Stimulated activated naive CD8-positive, alpha-beta T cell treated with anti-CD3 and anti-CD28 coated beads, Interleukin-15, Interleukin-2, amounts not matched to agents 100 ng/mL and 50 ng/mL, for 24 hours (primary cell): Measurements from ENCODE around the gene ASMTL.
A peak's percentile ranks its signal among the peaks of the same experiment; 100 is the strongest.
"Not testable (repeated sequence)": the region's sequence is repeated elsewhere in the genome, so short reads cannot be mapped to it uniquely, and the experiment has no call there.

Source experiments
- H3K27ac Mint-ChIP-seq: one replicate; pipeline ENCODE4 v1.8.0; 2021; ENCODE audit warnings: mild to moderate bottlenecking, mixed read lengths
- H3K27me3 Mint-ChIP-seq: one replicate; pipeline ENCODE4 v1.8.0; 2021; ENCODE audit warnings: mixed read lengths
- H3K36me3 Mint-ChIP-seq: one replicate; pipeline ENCODE4 v1.8.0; 2021; ENCODE audit warnings: low read depth, mixed read lengths
- H3K4me1 Mint-ChIP-seq: one replicate; pipeline ENCODE4 v1.8.0; 2021; ENCODE audit warnings: low read depth, mixed read lengths
- H3K4me3 Mint-ChIP-seq: one replicate; pipeline ENCODE4 v1.8.0; 2021; ENCODE audit warnings: mild to moderate bottlenecking, mixed read lengths
- H3K9me3 Mint-ChIP-seq: one replicate; pipeline ENCODE4 v1.8.0; 2021; ENCODE audit warnings: mixed read lengths

ASMTL gene

DNA sequence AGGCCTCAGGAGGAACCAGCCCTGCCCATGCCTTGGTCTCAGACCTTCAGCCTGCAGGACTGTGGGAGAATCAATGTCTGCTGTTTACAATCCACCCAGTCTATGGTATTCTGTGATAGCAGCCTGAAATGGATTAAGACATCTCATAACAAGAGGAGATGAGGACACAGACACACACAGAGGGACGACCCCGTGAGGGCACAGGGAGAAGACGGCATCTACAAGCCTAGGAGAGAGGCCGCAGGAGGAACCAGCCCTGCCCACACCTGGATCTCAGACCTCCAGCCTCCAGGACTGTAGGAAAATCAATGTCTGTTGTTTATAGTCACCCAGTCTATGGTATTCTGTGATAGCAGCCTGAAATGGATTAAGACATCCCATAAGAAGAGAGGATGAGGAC is 64.1 kb downstream of the ASMTL start:
- Mint-ChIP-seq H3K9me3 (no peaks in the 10 kb centered on the region), H3K36me3 (peaks cover 70% of the 10 kb centered on the region), H3K27me3 (no peaks in the 10 kb centered on the region), H3K4me1 (peaks cover 51% of the 10 kb centered on the region), H3K27ac (peak overlapping the region; percentile 76), H3K4me3 (peak overlapping the region; percentile 55)

DNA sequence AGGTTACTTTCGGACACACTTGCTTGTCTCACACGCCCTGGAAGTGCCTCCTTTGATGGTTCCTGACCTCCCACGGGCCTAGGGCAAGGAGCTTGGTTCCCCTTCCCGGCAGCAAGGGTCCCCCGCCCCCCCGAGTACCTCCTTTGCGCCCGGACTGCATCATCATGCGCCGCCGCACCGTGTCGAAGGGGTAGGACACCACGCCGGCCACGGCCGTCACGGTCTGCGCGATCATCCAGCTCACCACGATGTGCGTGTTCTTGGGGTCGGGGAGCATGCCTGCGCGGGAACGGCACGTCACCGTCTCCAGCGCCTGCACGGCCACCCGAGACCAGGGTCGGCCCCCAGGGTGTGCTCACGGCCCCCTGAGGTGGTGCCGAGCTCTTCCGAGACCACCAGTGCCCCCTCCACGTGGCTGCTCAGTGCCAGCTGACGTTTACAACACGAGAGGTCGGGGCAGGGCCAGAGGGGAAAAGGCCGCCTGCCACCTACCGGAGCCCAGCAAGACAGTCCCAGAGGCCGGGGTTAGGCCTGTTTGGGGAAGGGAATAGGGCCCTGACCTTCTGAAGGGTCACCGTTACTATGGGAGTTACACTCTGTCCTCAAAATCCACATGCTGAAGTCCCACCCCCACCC is 65.5 kb downstream of the ASMTL start:
- peaks cover 74% of the 10 kb centered on the region for H3K36me3 Mint-ChIP-seq

DNA sequence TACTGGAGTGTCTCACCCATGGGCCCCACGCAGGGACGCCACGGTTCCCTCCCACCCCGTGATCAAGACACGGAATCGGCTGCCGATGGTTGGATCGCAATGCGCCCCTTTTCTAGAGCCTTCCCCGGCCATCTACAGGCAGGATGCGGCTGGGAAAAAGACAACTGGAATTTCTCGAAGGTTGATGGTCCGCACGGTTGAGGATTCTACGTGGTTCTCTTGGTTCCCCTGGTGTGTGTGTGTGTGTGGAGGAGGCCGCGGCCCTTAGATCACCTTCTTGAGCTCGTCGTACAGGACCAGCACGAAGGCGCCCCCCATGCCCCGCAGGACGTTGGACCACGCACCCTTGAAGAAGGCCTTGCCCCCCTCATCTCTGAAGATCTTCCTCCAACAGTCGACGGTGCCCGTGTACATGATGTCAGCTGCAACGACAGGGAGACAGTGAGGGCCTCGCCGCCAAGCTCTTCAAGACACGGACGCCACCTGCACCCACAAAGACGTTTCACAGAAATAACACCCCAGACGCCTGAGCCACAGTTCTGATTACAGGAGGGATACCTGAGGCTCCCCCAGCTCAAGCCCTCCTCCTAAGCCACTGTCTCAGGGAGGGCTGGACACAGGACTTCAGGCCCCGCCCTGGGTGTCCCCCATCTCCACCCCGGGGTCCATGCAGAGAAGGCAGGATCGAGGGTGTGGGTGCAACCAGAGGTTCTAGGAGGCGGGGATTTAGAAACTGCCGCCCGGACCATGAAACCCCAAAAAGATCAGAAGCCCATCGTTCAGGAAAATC is 66.2 kb downstream of the ASMTL start:
- Mint-ChIP-seq H3K4me1 (peaks cover 43% of the 10 kb centered on the region), H3K27me3 (no peaks in the 10 kb centered on the region), H3K36me3 (peaks cover 74% of the 10 kb centered on the region), H3K27ac (no peak overlapping the region), H3K4me3 (no peak overlapping the region), H3K9me3 (no peaks in the 10 kb centered on the region)

More for the DNA sequence above, 65.5 kb downstream of the ASMTL start:
- Mint-ChIP-seq H3K27ac (peak overlapping the region; percentile 76), H3K9me3 (no peaks in the 10 kb centered on the region), H3K4me1 (peaks cover 43% of the 10 kb centered on the region), H3K27me3 (no peaks in the 10 kb centered on the region), H3K4me3 (peak overlapping the region; percentile 55)

DNA sequence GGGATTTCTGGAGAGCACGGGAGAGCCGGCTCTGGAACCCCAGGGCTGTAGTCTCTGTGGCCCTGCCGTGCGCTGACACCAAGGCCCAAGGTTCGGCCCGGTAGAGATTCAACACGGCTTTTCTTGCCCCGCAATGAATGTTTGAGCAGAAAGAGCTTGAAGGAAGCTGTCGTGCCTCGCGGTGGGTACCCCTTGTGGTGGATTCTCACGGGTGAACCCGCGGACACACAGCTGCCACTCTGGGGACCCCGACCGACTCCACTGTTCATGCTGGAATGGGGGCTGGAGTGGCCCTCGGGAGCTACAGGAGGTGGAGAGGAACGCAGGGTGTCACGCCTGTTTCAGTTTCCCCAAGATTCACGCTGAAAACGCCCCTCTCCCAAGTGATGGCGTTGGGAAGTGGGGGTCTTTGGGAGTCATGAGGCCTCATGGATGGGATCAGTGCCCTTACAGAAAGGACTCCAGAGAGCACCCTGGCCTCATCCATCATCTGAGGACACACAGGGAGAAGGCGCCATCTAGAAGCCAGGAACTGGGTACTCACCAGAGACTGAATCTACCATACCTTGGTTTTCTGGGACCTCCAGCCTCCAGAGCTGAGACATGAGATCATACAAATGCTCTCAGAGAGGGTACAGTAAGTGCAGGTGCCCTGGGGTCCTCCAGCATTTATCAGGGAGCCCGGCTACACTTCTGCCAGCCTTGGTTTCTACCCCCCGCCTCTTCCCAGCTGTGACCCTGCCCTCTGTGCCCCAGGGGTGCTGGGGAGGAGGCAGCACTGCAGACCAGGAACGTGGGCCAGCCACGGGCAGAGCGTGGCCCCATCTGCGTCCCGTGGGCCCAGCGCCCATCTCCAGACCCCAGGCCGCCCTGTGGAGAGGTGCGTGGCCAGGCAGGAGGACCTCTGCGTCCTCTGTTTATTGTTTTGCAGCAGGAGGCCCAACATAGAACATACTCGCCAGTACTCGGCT is 67.2 kb downstream of the ASMTL start:
- no peaks in the 10 kb centered on the region for H3K9me3 Mint-ChIP-seq
- no peaks in the 10 kb centered on the region for H3K27me3 Mint-ChIP-seq
- no peak overlapping the region for H3K4me3 Mint-ChIP-seq
- peaks cover 35% of the 10 kb centered on the region for H3K4me1 Mint-ChIP-seq
- H3K27ac Mint-ChIP-seq: no peak overlapping the region
- H3K36me3 Mint-ChIP-seq: peaks cover 65% of the 10 kb centered on the region

DNA sequence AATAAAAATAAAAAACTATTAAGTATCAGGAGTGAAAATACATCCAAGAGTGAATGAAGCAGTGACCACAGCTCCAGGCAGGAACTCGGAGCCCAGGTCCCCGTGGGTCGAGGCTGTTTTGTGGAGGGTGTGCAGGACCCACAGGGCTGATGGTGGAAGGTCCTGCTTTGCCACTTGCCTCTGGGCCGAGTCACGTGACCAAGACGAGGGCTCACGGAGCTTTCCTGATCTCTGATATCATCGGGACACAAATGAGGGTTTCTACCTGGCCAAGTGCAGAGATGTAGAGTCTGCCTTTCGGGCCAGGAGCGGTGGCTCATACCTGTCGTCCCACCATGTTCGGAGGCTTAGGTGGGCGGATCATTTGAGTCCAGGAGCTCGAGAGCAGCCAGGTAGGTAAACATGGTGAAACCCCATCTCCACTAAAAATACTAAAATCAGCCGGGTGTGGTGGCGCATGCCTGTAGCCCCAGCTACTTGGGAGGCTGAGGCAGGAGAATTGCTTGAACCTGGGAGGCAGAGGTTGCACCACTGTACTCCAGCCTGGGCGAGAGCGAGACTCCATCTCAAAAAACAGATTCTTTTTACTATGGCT is 68.0 kb downstream of the ASMTL start:
- Mint-ChIP-seq H3K4me1 (peaks cover 30% of the 10 kb centered on the region), H3K27ac (no peak overlapping the region), H3K9me3 (no peaks in the 10 kb centered on the region), H3K27me3 (no peaks in the 10 kb centered on the region), H3K36me3 (peaks cover 57% of the 10 kb centered on the region), H3K4me3 (no peak overlapping the region)

DNA sequence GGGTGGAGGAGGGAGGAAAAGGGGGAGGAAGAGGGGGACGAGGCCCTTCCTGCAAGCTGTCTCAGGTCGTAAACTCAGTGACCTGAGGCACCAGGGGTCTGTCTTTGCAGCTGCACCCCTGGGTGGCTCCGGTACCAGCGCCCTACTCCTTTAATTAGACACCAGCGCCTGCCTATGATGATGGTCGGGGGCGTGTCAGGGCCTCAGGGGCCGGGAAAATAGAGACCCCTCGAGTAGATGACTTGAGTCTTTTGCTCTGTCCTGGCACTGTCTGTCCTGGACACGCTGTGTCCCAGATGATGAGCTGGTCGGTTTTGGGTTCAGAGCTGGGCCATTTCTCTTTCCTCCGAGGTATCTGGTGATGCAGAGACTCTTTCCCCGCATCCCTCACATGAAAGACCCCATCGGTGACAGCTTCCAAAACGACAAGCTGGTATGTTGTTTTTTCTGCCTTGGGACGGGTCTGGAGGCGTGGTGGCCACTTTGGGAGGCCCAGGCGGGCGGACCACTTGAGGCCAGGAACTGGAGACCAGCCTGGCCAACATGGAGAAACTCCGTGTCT is 72.0 kb downstream of the ASMTL start:
- H3K27ac Mint-ChIP-seq: peak overlapping the region; percentile 21
- H3K4me3 Mint-ChIP-seq: no peak overlapping the region
- no peaks in the 10 kb centered on the region for H3K9me3 Mint-ChIP-seq
- H3K27me3 Mint-ChIP-seq: no peaks in the 10 kb centered on the region
- peaks cover 20% of the 10 kb centered on the region for H3K36me3 Mint-ChIP-seq
- H3K4me1 Mint-ChIP-seq: peaks cover 4% of the 10 kb centered on the region

DNA sequence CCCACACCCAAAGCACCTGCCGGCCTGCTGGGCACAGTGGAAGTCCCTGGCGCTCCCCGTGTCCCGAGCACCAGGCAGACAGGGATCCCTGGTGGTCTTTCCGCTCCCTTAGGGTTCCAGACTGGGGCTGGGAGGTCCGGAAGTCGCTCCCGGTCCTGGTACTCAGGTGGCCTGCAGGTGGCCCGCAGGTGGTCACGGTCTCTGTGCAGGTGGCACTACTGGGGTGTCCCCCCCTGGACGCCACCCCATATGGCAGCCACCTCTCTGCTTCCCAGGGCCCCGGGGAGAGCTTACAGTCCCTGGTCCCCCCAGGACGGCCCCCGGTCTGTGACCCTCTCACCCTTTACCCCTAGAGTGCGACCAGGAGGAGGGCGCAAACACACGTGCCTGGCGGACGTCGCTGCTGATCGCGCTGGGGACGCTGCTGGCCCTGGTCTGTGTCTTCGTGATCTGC is 74.4 kb downstream of the ASMTL start:
- Mint-ChIP-seq H3K4me3 (no peak overlapping the region), H3K9me3 (no peaks in the 10 kb centered on the region), H3K27ac (no peak overlapping the region), H3K27me3 (no peaks in the 10 kb centered on the region), H3K4me1 (peaks cover 4% of the 10 kb centered on the region), H3K36me3 (peaks cover 1% of the 10 kb centered on the region)

DNA sequence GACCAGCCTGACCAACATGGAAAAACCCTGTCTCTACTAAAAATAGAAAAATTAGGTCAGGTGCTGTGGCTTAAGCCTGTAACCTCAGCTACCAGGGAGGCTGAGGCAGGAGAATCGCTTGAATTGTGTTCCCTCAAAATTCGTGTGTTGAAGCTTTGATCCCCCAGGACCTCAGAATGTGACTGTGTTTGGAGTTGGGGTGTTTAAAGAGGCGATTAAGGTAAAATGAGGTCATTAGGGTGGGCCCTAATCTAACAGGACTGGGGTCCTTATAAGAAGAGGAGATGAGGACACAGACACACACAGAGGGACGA is 84.4 kb downstream of the ASMTL start:
- Mint-ChIP-seq H3K27me3 (no peaks in the 10 kb centered on the region), H3K4me3 (no peak overlapping the region), H3K9me3 (no peaks in the 10 kb centered on the region), H3K27ac (no peak overlapping the region), H3K4me1 (peaks cover 7% of the 10 kb centered on the region), H3K36me3 (peaks cover 8% of the 10 kb centered on the region)

DNA sequence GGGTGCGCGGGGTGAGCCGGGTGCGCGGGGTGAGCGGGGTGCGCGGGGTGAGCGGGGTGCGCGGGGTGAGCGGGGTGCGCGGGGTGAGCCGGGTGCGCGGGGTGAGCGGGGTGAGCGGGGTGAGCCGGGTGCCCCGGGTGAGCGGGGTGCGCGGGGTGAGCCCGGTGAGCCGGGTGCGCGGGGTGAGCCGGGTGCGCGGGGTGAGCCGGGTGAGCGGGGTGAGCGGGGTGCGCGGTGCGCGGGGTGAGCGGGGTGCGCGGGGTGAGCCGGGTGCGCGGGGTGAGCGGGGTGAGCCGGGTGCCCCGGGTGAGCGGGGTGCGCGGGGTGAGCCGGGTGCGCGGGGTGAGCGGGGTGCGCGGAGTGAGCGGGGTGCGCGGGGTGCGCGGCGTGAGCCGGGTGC is 86.3 kb downstream of the ASMTL start:
- H3K9me3 Mint-ChIP-seq, H3K27me3 Mint-ChIP-seq, H3K4me3 Mint-ChIP-seq, H3K27ac Mint-ChIP-seq: not testable (repeated sequence)
- Mint-ChIP-seq H3K36me3 (peaks cover 16% of the 10 kb centered on the region), H3K4me1 (peaks cover 12% of the 10 kb centered on the region)

DNA sequence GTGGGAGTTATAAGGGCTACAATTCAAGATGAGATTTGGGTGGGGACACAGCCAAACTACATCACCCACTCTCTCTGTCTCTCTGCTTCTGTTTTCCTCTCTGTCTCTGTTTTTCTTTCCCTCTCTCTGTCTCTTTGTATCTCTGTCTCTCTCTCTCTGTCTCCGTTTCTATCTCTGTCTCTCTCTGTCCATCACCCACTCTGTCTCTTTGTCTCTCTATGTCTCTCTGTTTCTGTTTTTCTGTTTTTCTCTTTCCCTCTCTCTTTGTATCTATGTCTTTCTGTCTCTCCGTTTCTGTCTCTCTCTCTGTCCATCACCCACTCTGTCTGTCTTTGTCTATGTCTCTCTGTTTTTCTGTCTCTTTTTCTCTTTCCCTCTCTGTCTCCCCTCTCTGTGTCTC is 90.8 kb downstream of the ASMTL start:
- Mint-ChIP-seq H3K4me3 (no peak overlapping the region), H3K4me1 (peaks cover 5% of the 10 kb centered on the region), H3K9me3 (no peaks in the 10 kb centered on the region), H3K27ac (peak overlapping the region; percentile 26), H3K36me3 (peaks cover 8% of the 10 kb centered on the region), H3K27me3 (no peaks in the 10 kb centered on the region)

DNA sequence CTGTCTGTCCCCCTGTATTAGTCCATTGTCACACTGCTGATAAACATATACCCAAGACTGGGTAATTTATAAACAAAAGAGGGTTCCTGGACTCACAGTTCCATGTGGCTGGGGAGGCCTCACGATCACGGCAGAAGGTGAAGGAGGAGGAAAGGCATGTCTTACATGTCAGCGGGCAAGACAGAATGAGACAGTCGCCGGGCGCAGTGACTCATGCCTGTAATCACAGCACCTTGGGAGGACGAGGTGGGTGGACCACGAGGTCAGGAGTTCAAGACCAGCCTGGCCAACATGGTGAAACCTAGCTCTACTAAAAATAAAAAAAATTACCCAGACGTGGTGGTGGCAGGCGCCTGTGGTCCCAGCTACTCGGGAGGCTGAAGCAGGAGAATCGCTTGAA is 91.4 kb downstream of the ASMTL start:
- Mint-ChIP-seq H3K27ac (no peak overlapping the region), H3K36me3 (peaks cover 8% of the 10 kb centered on the region), H3K4me1 (peaks cover 5% of the 10 kb centered on the region), H3K4me3 (no peak overlapping the region), H3K27me3 (no peaks in the 10 kb centered on the region), H3K9me3 (no peaks in the 10 kb centered on the region)

DNA sequence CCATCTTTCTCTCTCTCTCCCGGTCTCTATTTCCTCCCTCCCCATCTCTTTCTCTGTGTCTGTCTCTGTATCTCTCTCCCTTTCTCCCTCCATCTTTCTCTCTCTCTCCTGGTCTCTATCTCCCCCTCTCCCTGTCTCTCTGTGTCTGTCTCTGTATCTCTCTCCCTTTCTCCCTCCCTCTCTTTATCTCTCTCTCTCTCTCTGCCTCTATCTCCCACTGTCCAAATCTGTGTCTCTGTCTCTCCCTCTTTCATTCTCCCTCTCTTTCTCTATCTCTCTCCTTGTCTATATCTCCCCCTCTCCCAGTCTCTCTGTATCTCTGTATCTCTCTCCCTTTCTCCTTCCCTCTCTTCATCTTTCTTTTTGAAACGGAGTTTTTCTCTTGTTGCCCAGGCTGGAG is 92.5 kb downstream of the ASMTL start:
- peaks cover 5% of the 10 kb centered on the region for H3K4me1 Mint-ChIP-seq
- H3K27ac Mint-ChIP-seq: no peak overlapping the region
- H3K36me3 Mint-ChIP-seq: peaks cover 8% of the 10 kb centered on the region
- H3K9me3 Mint-ChIP-seq: no peaks in the 10 kb centered on the region
- no peak overlapping the region for H3K4me3 Mint-ChIP-seq
- no peaks in the 10 kb centered on the region for H3K27me3 Mint-ChIP-seq

DNA sequence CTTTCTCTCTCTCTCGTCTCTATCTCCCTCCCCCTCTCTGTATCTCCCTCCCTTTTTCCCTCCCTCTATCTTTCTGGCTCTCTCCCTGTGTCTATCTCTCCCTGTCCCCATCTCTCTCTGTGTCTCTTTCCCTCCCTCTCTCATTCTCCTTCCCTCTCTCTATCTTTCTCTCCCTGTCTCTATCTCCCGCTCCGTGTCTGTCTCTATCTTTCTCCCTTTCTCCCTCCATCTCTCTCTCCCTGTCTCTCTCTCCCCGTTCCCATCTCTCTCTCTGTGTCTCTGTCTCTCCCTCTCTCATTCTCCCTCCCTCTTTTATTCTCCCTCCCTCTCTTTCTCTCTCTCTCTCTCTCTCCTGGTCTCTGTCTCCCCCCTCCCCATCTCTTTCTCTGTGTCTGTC is 93.2 kb downstream of the ASMTL start:
- H3K36me3 Mint-ChIP-seq: peaks cover 8% of the 10 kb centered on the region
- H3K4me1 Mint-ChIP-seq: peaks cover 5% of the 10 kb centered on the region
- H3K4me3 Mint-ChIP-seq: no peak overlapping the region
- no peaks in the 10 kb centered on the region for H3K27me3 Mint-ChIP-seq
- no peak overlapping the region for H3K27ac Mint-ChIP-seq
- no peaks in the 10 kb centered on the region for H3K9me3 Mint-ChIP-seq

DNA sequence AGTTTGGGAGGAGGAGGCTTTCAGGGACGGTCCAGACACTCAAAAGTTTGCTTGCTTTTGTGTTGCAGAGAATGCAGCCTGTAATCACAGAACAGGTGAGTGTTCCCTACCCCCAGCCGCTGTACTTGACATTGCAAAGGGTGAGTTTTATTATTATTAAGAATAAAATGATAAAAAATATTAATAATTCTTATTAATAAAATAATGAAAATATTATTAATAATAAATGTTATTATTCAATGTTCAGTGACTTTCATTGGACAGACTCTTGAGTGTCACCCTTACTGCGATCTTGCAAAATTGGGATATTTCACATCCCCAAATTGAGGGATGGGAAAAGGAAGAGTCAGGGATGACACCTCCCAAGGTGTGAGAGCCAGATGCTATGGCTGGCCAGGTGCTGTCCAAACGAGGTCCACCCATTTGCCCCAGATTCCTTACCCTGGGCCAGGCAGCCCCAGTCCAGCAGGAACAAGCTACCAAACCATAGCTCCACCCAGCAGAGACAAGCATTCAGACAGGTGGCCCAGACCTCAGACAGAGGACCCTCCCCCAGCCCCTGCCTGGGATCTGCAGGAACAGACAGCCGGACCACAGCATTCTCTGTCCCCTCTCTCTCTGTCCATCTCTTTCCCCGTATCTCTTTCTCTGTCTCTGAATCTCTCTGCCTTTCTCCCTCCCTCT is 93.8 kb downstream of the ASMTL start:
- Mint-ChIP-seq H3K27me3 (no peaks in the 10 kb centered on the region), H3K27ac (no peak overlapping the region), H3K36me3 (peaks cover 8% of the 10 kb centered on the region), H3K4me1 (peaks cover 5% of the 10 kb centered on the region), H3K4me3 (no peak overlapping the region), H3K9me3 (no peaks in the 10 kb centered on the region)
